HFFc6 (cell line): ENCODE results near the gene NF2. TPM values are rescaled to one million over a fixed set of nuclear protein-coding genes. Genes with fewer than 3 reads are reported as not detected.

ENCODE experiments used
- DNase-seq: peaks from one replicate; pipeline ENCODE4 v3.0.0-alpha.2; 2018
- H3K27ac Mint-ChIP-seq: 2 replicates; pipeline ENCODE4 v1.8.0; 2020; ENCODE audit warnings: mild to moderate bottlenecking, mixed read lengths
- H3K27me3 Mint-ChIP-seq: 2 replicates; pipeline ENCODE4 v1.8.0; 2021; ENCODE audit warnings: mild to moderate bottlenecking, moderate library complexity, mixed read lengths; ENCODE audit not compliant: insufficient read depth
- H3K36me3 Mint-ChIP-seq: 2 replicates; pipeline ENCODE4 v1.8.0; 2021; ENCODE audit warnings: low read depth, mixed read lengths
- H3K4me1 Mint-ChIP-seq: 2 replicates; pipeline ENCODE4 v1.8.0; 2020; ENCODE audit warnings: low read depth, mixed read lengths
- H3K4me3 Mint-ChIP-seq: 2 replicates; pipeline ENCODE4 v1.8.0; 2020; ENCODE audit warnings: mild to moderate bottlenecking, moderate library complexity, mixed read lengths
- H3K9me3 Mint-ChIP-seq: 2 replicates; pipeline ENCODE4 v1.8.0; 2020; ENCODE audit warnings: mild to moderate bottlenecking, mixed read lengths
- total RNA-seq, 6 experiments: library from RNA; stranded (reverse); fragmentation: NEBNext Ultra II Directional; extraction: Animal tissue kit (Norgen Biotek cat#: 25700); gene quantifications; 2 replicates in 1 of 6; 3 replicates in 5 of 6; pipeline ENCODE4 v1.2.3, GENCODE V29; 2021
- TF ChIP-seq, protein P1 (sequence below): fragments of 200-600 bp; sonication (generic); IDR thresholded peaks from 2 replicates; pipeline ENCODE4 v1.5.0; 2021; ENCODE audit warnings: antibody characterized with exemption, mild to moderate bottlenecking

NF2 gene
- total RNA-seq, 6 experiments from 2014 or later = 161 to 184 (median 176) TPM

- no peak for DNase-seq
- Mint-ChIP-seq H3K27me3 (no peaks in the 10 kb centered on the region), H3K4me1 (peaks cover 30% of the 10 kb centered on the region), H3K36me3 (peaks cover 25% of the 10 kb centered on the region), H3K4me3 (peak overlapping the region; percentile 99), H3K9me3 (no peaks in the 10 kb centered on the region), H3K27ac (peak overlapping the region; percentile 88)
- TF ChIP-seq, protein P1, sequence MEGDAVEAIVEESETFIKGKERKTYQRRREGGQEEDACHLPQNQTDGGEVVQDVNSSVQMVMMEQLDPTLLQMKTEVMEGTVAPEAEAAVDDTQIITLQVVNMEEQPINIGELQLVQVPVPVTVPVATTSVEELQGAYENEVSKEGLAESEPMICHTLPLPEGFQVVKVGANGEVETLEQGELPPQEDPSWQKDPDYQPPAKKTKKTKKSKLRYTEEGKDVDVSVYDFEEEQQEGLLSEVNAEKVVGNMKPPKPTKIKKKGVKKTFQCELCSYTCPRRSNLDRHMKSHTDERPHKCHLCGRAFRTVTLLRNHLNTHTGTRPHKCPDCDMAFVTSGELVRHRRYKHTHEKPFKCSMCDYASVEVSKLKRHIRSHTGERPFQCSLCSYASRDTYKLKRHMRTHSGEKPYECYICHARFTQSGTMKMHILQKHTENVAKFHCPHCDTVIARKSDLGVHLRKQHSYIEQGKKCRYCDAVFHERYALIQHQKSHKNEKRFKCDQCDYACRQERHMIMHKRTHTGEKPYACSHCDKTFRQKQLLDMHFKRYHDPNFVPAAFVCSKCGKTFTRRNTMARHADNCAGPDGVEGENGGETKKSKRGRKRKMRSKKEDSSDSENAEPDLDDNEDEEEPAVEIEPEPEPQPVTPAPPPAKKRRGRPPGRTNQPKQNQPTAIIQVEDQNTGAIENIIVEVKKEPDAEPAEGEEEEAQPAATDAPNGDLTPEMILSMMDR = no peak
These were observed 585 bp downstream of the NF2 start for GRCh38 chr22:29604076-29604360.

- TF ChIP-seq, protein P1 = no peak
- Mint-ChIP-seq H3K36me3 (peaks cover 35% of the 10 kb centered on the region), H3K27me3 (no peaks in the 10 kb centered on the region), H3K9me3 (peaks cover 2% of the 10 kb centered on the region; the same call in 1 of the 2 replicates), H3K27ac (no peak overlapping the region), H3K4me1 (peaks cover 35% of the 10 kb centered on the region), H3K4me3 (peak overlapping the region; percentile 99)
- DNase-seq = no peak
These were observed 2.1 kb downstream of the NF2 start for GRCh38 chr22:29605527-29605850.

DNA sequence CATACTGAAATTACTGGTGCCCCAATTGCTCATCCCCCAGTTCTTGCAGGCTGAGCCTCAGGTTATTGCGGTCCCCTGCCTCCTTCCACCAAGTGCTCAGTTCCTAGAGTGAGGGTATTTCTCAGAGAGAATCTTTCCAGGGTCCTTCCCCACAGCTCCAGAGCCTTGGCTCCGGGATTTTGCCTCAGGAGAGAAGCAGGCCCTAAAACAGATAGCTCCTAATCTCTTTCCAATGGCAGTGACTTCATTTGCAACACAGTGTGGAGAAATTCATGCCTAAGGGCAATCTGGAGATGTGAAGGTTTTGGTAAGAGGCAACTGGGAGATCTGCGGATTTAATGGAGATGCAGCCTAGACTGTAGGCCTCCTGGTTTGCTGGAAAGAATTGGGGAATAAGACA, 2.9 kb downstream of the NF2 start:
- peak overlapping the region; percentile 47; the same call in 1 of the 2 replicates for H3K27ac Mint-ChIP-seq
- H3K4me3 Mint-ChIP-seq = peak overlapping the region; percentile 99

DNA sequence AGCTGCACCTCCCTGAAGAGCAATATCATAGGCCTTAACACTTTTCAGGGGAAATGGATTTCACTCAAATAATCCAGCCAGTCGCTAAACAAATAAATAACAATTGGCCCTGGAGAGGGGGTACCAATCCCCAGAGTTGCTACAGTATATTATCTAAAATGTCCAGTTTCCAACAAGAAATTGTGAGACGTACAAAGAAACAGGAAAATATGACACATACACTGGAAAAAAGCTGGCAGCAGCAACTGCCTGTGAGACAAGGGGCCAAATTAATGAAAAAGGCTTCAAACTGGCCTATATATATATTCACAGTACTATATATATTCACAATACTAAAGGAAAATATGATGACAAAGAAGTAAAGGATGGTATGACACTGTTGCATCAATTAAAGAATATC, 4.0 kb downstream of the NF2 start:
- Mint-ChIP-seq H3K27me3 (peaks cover 1% of the 10 kb centered on the region; the same call in 1 of the 2 replicates), H3K4me3 (no peak overlapping the region), H3K36me3 (peaks cover 45% of the 10 kb centered on the region), H3K9me3 (peaks cover 8% of the 10 kb centered on the region; the same call in 1 of the 2 replicates), H3K27ac (no peak overlapping the region), H3K4me1 (peaks cover 35% of the 10 kb centered on the region)
- DNase-seq = no peak
- TF ChIP-seq, protein P1 = no peak

More for the DNA sequence above, 2.9 kb downstream of the NF2 start:
- no peak for DNase-seq
- TF ChIP-seq, protein P1 = no peak
- Mint-ChIP-seq H3K27me3 (no peaks in the 10 kb centered on the region), H3K4me1 (peaks cover 35% of the 10 kb centered on the region), H3K9me3 (peaks cover 8% of the 10 kb centered on the region; the same call in 1 of the 2 replicates), H3K36me3 (peaks cover 42% of the 10 kb centered on the region)

DNA sequence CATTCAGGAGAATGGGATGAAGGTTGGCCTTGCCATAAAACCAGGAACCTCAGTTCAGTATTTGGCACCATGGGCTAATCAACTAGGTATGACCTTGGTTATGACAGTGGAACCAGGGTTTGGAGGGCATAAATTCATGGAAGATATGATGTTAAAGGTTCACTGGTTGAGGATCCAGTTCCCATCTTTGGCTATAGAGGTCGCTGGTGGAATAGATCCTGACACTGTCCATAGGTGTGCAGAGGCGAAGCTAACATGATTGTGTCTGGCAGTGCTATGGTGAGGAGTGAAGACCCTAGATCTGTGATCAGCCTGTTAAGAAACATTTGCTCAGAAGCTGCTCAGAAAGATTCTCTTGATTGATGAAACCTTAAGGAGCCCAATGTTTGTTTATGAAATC, 5.7 kb downstream of the NF2 start:
- H3K36me3 Mint-ChIP-seq = peaks cover 51% of the 10 kb centered on the region
- peaks cover 8% of the 10 kb centered on the region; the same call in 1 of the 2 replicates for H3K9me3 Mint-ChIP-seq
- TF ChIP-seq, protein P1 = peak; percentile 57
- peaks cover 31% of the 10 kb centered on the region for H3K4me1 Mint-ChIP-seq
- no peak overlapping the region for H3K4me3 Mint-ChIP-seq
- no peak for DNase-seq
- H3K27ac Mint-ChIP-seq = 0 out of 2 replicates have a peak overlapping the region, but pooled peaks have one; percentile 3
- H3K27me3 Mint-ChIP-seq = peaks cover 1% of the 10 kb centered on the region; the same call in 1 of the 2 replicates

GRCh38 chr22:29610780-29611179, 7.3 kb downstream of the NF2 start:
- no peak for DNase-seq
- peaks cover 1% of the 10 kb centered on the region; the same call in 1 of the 2 replicates for H3K27me3 Mint-ChIP-seq
- TF ChIP-seq, protein P1 = no peak
- H3K36me3 Mint-ChIP-seq = peaks cover 45% of the 10 kb centered on the region
- H3K4me1 Mint-ChIP-seq = peaks cover 35% of the 10 kb centered on the region
- peaks cover 8% of the 10 kb centered on the region; the same call in 1 of the 2 replicates for H3K9me3 Mint-ChIP-seq
- H3K27ac Mint-ChIP-seq = no peak overlapping the region
- no peak overlapping the region for H3K4me3 Mint-ChIP-seq
